ENCODE measurements around the gene FATE1.

The FATE1 gene

DNA sequence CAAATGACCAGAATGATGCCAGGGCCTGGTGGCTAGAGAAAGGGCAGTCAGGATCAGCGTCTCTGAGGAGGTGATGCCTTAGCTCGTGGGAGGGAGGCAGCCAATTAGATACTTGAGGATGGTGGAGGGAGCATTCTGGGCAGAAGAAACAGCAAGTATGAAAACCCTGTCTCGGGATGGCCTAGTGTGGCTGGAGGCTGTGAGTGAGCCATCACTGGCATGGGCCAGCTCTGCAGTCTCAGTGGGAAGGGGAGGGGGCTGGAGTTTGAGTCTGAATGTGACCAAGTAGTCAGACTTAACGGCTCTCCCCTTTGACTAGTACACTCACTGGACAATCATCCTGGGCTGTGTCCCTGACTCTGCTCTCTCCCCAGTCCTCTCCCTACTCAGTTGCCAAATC, 25.8 kb downstream of the FATE1 start:
- Histone ChIP-seq H3K36me3 (replicated peaks) (no peaks in the 10 kb centered on the region), H3K4me3 (no peak overlapping the region), H3K27me3 (ENCODE audit: low read depth) (no peaks in the 10 kb centered on the region), H3K4me1 (no peaks in the 10 kb centered on the region), H3K9me3 (no peaks in the 10 kb centered on the region)
- DNase-seq (ENCODE audit: low spot score in 2 of 2) = no peak
- in situ Hi-C loops (cut with MboI; ENCODE audit: low sequenced_read_pairs) = no loop called here

- in situ Hi-C loops (cut with MboI; ENCODE audit: low sequenced_read_pairs) = no loop called here
- Histone ChIP-seq H3K27me3 (ENCODE audit: low read depth) (no peaks in the 10 kb centered on the region), H3K9me3 (no peaks in the 10 kb centered on the region), H3K4me3 (no peak overlapping the region), H3K4me1 (no peaks in the 10 kb centered on the region), H3K36me3 (replicated peaks) (no peaks in the 10 kb centered on the region)
- no peak for DNase-seq (ENCODE audit: low spot score in 2 of 2)
Observed at GRCh38 chrX:151742311-151742710, 26.5 kb downstream of the FATE1 start.

GRCh38 chrX:151743651-151744470, 28.0 kb downstream of the FATE1 start:
- Histone ChIP-seq H3K9me3 (no peaks in the 10 kb centered on the region), H3K27me3 (ENCODE audit: low read depth) (peaks cover 5% of the 10 kb centered on the region; the same call in 1 of the 2 replicates), H3K4me3 (no peak overlapping the region), H3K36me3 (replicated peaks) (no peaks in the 10 kb centered on the region), H3K4me1 (no peaks in the 10 kb centered on the region)
- DNase-seq (ENCODE audit: low spot score in 2 of 2) = no peak
- in situ Hi-C loops (cut with MboI; ENCODE audit: low sequenced_read_pairs) = no loop called here

DNA sequence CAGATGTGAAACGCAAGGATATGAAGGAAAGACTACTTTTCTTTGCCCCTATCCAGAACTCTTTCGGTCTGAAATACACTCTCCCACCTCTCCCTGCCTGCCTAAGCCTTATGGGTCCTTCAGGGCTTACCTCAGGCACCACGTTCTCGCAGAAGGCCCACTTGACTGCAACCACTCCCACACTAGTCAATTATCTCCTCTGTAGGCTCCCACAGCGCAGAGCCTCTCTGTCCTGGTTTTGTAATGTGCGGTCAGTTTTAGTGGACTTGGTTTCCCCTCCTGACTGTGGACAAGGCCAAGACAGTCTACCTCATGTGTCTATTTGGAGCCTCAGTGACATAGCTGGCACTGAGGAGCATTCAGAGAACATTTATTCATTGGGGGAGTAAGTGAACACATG, 29.8 kb downstream of the FATE1 start:
- in situ Hi-C loops (cut with MboI; ENCODE audit: low sequenced_read_pairs) = no loop called here
- Histone ChIP-seq H3K36me3 (replicated peaks) (no peaks in the 10 kb centered on the region), H3K9me3 (no peaks in the 10 kb centered on the region), H3K4me3 (no peak overlapping the region), H3K4me1 (no peaks in the 10 kb centered on the region), H3K27me3 (ENCODE audit: low read depth) (peaks cover 5% of the 10 kb centered on the region; the same call in 1 of the 2 replicates)
- no peak for DNase-seq (ENCODE audit: low spot score in 2 of 2)

- Histone ChIP-seq H3K27me3 (ENCODE audit: low read depth) (peaks cover 5% of the 10 kb centered on the region; the same call in 1 of the 2 replicates), H3K4me3 (no peak overlapping the region), H3K36me3 (replicated peaks) (no peaks in the 10 kb centered on the region), H3K9me3 (no peaks in the 10 kb centered on the region), H3K4me1 (no peaks in the 10 kb centered on the region)
- no peak for DNase-seq (ENCODE audit: low spot score in 2 of 2)
- in situ Hi-C loops (cut with MboI; ENCODE audit: low sequenced_read_pairs) = no loop called here
Observed at GRCh38 chrX:151746502-151746901, 30.7 kb downstream of the FATE1 start.

DNA sequence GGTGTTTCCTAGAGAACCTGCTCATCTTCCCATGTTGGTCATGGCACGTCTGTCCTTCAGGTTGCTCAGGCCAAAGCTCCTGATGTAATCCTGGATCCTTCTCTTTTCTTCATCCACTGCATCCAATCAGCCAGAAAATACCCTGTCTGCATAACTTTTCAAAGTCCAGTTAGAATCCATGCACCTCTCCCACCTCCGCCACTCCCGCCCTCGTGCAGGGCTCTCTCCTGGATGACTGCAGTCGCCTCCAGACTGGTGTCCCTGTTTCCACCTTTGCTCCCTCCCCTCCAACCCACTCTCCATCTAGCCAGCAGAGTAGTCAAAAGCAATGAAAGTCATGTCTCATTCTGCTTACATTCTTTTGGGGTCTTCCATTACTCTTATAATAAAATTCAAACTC, 34.7 kb downstream of the FATE1 start:
- no peaks in the 10 kb centered on the region for H3K36me3 ChIP-seq (replicated peaks)
- no peak for DNase-seq (ENCODE audit: low spot score in 2 of 2)
- H3K4me1 ChIP-seq = no peaks in the 10 kb centered on the region
- peaks cover 5% of the 10 kb centered on the region; the same call in 1 of the 2 replicates for H3K27me3 ChIP-seq (ENCODE audit: low read depth)
- H3K9me3 ChIP-seq = no peaks in the 10 kb centered on the region
- in situ Hi-C loops (cut with MboI; ENCODE audit: low sequenced_read_pairs) = loop anchor here (10.0 to 25.0 kb wide), 2 partner anchors 884 to 1062 kb away; partner anchors contain the start of gene GABRQ
- no peak overlapping the region for H3K4me3 ChIP-seq

DNA sequence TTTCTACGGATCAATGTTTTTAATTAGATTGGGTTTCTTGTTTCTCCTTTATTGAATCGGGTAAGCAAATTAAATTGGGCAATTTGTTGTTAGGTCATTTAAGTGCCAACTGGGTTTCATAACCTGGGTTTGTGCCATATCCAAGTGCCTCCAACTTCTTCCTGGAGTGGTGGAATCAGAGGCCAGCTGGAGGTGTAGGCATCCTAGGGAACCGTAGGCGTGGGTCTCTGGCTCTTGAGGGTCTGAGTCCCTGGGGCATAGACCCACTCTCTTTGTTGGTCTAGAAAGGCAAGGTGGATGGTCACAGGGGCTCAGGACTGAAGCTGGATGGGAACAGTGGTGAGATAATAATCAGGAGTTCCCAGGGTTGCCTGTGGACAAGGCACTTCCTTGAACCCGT, 37.0 kb downstream of the FATE1 start:
- Histone ChIP-seq H3K27me3 (ENCODE audit: low read depth) (peaks cover 5% of the 10 kb centered on the region; the same call in 1 of the 2 replicates), H3K36me3 (replicated peaks) (no peaks in the 10 kb centered on the region), H3K9me3 (no peaks in the 10 kb centered on the region), H3K4me1 (no peaks in the 10 kb centered on the region), H3K4me3 (no peak overlapping the region)
- DNase-seq (ENCODE audit: low spot score in 2 of 2) = no peak
- in situ Hi-C loops (cut with MboI; ENCODE audit: low sequenced_read_pairs) = loop anchor here (10.0 to 25.0 kb wide), 2 partner anchors 882 to 1059 kb away; partner anchors contain the start of gene GABRQ

GRCh38 chrX:151753313-151754046, 37.6 kb downstream of the FATE1 start:
- Histone ChIP-seq H3K36me3 (replicated peaks) (no peaks in the 10 kb centered on the region), H3K9me3 (no peaks in the 10 kb centered on the region), H3K4me1 (no peaks in the 10 kb centered on the region), H3K4me3 (no peak overlapping the region), H3K27me3 (ENCODE audit: low read depth) (peaks cover 1% of the 10 kb centered on the region; the same call in 1 of the 2 replicates)
- DNase-seq (ENCODE audit: low spot score in 2 of 2) = peak; percentile 6 to 69
- in situ Hi-C loops (cut with MboI; ENCODE audit: low sequenced_read_pairs) = loop anchor here (10.0 to 25.0 kb wide), 2 partner anchors 881 to 1059 kb away; partner anchors contain the start of gene GABRQ

- Histone ChIP-seq H3K27me3 (ENCODE audit: low read depth) (no peaks in the 10 kb centered on the region), H3K4me1 (no peaks in the 10 kb centered on the region), H3K4me3 (no peak overlapping the region), H3K9me3 (no peaks in the 10 kb centered on the region), H3K36me3 (replicated peaks) (no peaks in the 10 kb centered on the region)
- in situ Hi-C loops (cut with MboI; ENCODE audit: low sequenced_read_pairs) = loop anchor here (10.0 to 25.0 kb wide), 2 partner anchors 881 to 1058 kb away; partner anchors contain the start of gene GABRQ
- DNase-seq (ENCODE audit: low spot score in 2 of 2) = no peak
Observed at GRCh38 chrX:151754047-151754429, 38.2 kb downstream of the FATE1 start.

DNA sequence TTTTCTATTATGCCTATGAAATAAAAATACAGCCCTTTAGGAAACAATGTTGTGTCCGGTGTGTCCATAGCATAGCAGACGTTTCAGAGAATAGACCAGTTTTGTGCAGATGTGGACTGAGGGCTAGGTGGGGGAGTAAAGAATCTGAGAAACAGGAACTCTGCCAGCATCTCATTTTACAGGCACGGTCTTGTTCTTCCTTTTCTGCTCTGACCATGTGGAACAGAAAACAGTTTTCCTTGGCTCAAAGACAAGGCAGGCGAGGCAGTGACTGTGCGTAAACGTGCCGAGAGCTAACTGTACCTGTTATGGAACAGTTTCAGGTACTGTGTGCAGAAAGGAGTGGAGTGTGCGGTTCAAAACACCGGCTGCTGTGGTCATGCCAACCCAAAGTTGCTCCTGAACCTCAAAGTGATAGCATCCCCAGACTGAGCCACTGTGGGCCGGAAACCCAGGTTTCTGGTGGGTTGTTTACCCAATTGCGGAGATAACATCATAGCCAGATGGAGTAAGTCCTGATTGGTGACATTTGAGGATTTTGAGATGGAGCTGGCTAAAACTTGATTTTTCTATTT, 38.9 kb downstream of the FATE1 start:
- Histone ChIP-seq H3K4me1 (no peaks in the 10 kb centered on the region), H3K36me3 (replicated peaks) (no peaks in the 10 kb centered on the region), H3K9me3 (no peaks in the 10 kb centered on the region), H3K4me3 (no peak overlapping the region), H3K27me3 (ENCODE audit: low read depth) (no peaks in the 10 kb centered on the region)
- in situ Hi-C loops (cut with MboI; ENCODE audit: low sequenced_read_pairs) = loop anchor here (10.0 to 25.0 kb wide), 2 partner anchors 880 to 1058 kb away; partner anchors contain the start of gene GABRQ
- DNase-seq (ENCODE audit: low spot score in 2 of 2) = no peak

DNA sequence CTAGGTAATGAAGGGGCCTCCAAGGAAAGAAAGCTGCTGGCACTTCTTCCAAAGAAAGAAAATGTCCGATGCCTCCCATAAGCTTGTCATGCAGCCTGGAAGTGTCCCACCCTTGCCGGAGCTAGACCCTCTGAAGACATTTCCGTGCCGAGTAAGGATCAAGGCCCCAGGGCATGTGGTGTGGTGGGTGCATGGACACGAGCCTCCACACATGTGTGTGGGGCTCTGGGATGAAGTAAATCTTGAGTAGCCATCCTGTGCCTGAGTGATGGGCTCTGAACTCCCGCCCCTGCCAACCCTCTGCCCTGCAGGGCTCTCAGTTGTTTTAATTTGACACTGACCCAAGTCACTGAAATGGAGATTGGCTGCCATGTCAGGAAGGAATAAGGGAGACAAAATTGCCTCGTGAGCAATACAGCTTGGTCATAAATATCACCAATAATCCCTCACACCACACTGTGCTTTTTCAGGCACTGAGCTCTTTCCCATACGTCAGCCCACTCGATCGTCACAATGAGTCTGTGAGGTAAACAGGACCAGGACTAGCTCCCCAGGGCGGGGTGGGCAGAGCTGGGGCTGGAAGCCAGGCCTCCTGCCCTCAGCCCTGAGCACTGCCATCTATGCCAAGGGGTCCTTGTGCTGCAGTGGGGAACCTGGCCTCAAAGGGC, 43.3 kb downstream of the FATE1 start:
- no peaks in the 10 kb centered on the region for H3K36me3 ChIP-seq (replicated peaks)
- no peaks in the 10 kb centered on the region for H3K9me3 ChIP-seq
- H3K4me1 ChIP-seq = no peaks in the 10 kb centered on the region
- in situ Hi-C loops (cut with MboI; ENCODE audit: low sequenced_read_pairs) = loop anchor here (10.0 to 25.0 kb wide), 2 partner anchors 876 to 1053 kb away; partner anchors contain the start of gene GABRQ
- H3K4me3 ChIP-seq = no peak overlapping the region
- H3K27me3 ChIP-seq (ENCODE audit: low read depth) = no peaks in the 10 kb centered on the region
- DNase-seq (ENCODE audit: low spot score in 2 of 2) = no peak

GRCh38 chrX:151762802-151763201, 47.0 kb downstream of the FATE1 start:
- no peaks in the 10 kb centered on the region for H3K36me3 ChIP-seq (replicated peaks)
- DNase-seq (ENCODE audit: low spot score in 2 of 2) = no peak
- no peaks in the 10 kb centered on the region for H3K9me3 ChIP-seq
- no peaks in the 10 kb centered on the region for H3K27me3 ChIP-seq (ENCODE audit: low read depth)
- H3K4me1 ChIP-seq = no peaks in the 10 kb centered on the region
- no peak overlapping the region for H3K4me3 ChIP-seq
- in situ Hi-C loops (cut with MboI; ENCODE audit: low sequenced_read_pairs) = loop anchor here (25.0 kb wide), 1 partner anchor 1049 kb away; no protein-coding TSS in a partner anchor

DNA sequence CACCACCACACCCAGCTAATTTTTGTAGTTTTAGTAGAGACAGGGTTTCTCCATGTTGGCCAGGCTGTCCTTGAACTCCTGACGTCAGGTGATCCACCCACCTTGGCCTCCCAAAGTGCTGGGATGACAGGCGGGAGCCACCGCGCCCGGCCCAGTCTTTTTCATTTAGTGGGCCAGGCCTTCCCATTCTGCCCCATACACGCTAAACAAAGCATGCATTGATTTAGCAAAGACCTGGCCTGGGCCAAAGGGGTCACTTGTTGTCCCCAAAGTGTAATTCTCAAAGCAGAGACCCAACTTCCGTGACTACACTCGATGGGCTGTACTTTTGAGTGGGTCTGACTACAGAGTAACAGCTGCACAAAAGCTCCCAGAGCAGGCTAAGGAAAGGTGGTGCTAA, 47.9 kb downstream of the FATE1 start:
- Histone ChIP-seq H3K4me1 (no peaks in the 10 kb centered on the region), H3K9me3 (no peaks in the 10 kb centered on the region), H3K4me3 (no peak overlapping the region), H3K36me3 (replicated peaks) (no peaks in the 10 kb centered on the region), H3K27me3 (ENCODE audit: low read depth) (no peaks in the 10 kb centered on the region)
- no peak for DNase-seq (ENCODE audit: low spot score in 2 of 2)
- in situ Hi-C loops (cut with MboI; ENCODE audit: low sequenced_read_pairs) = loop anchor here (25.0 kb wide), 1 partner anchor 1049 kb away; no protein-coding TSS in a partner anchor
